HUES48 (cell line): Measurements from ENCODE around the gene COL28A1.

Source experiments
- H3K27ac ChIP-seq: one replicate; pipeline ENCODE4 v1.7.0; 2013; ENCODE audit warnings: low read depth, low read length, inconsistent platforms
- H3K27me3 ChIP-seq: 2 replicates; pipeline ENCODE4 v1.6.1; 2013; ENCODE audit warnings: mild to moderate bottlenecking, low read length; ENCODE audit not compliant: control insufficient read depth, insufficient read depth
- H3K36me3 ChIP-seq: 2 replicates; pipeline ENCODE4 v1.6.1; 2013; ENCODE audit warnings: low read length; ENCODE audit not compliant: control insufficient read depth, insufficient read depth
- H3K4me1 ChIP-seq: 2 replicates; pipeline ENCODE4 v1.6.1; 2013; ENCODE audit warnings: mild to moderate bottlenecking, low read length; ENCODE audit not compliant: control insufficient read depth, insufficient read depth
- H3K4me3 ChIP-seq: 2 replicates; pipeline ENCODE4 v1.5.1; 2013; ENCODE audit warnings: mild to moderate bottlenecking, low read depth, low read length
- H3K9ac ChIP-seq: 2 replicates; pipeline ENCODE4 v1.6.1; 2013; ENCODE audit warnings: mild to moderate bottlenecking, low read depth, low read length, moderate library complexity
- H3K9me3 ChIP-seq: 2 replicates; pipeline ENCODE4 v1.6.1; 2013; ENCODE audit warnings: low read length; ENCODE audit not compliant: control insufficient read depth, insufficient read depth

The COL28A1 gene

DNA sequence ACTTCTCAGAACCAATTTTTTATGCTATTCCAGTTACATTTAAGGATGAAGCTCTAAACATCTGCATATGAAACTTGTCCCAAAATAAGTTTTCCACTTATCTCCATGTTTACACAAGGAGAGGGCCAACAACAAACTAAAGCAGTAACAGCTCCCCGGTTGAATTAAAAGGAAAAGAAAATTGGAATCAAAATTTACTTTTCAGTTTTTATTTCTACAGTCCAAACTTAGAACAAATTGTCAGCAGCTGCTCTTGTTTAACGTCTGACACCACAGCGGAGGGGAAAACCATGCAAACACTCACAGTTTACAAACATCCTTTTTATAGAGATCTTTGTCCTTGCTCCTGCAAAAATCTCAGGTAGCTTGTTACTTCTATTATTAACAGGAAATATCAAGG, 101.3 kb downstream of the COL28A1 start:
- Histone ChIP-seq H3K36me3 (no peaks in the 10 kb centered on the region), H3K27me3 (no peaks in the 10 kb centered on the region), H3K9ac (no peak overlapping the region), H3K9me3 (no peaks in the 10 kb centered on the region), H3K4me3 (no peak overlapping the region), H3K4me1 (peaks cover 18% of the 10 kb centered on the region), H3K27ac (no peak overlapping the region)

DNA sequence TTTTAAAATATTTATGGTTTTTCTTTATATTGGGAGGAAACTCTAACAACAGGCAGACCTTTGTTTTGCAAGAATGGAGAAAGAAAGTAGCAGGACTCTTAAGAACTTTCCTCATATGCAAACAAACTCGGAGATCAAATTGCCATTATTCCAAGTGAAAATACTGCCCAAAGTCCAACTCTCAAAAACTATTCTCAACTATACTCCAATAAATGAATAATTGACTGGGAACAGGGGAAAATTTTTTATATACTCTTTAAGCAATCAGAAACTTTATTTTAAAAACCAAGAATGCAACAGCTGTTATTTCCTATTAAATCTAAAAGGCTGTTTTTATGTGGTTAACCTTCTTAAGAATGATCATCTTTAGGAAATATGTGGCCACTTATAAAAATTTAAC, 101.9 kb downstream of the COL28A1 start:
- no peaks in the 10 kb centered on the region for H3K27me3 ChIP-seq
- H3K4me1 ChIP-seq, result peaks cover 18% of the 10 kb centered on the region
- no peak overlapping the region for H3K9ac ChIP-seq
- peak overlapping the region; percentile 37 for H3K27ac ChIP-seq
- H3K36me3 ChIP-seq, result no peaks in the 10 kb centered on the region
- H3K9me3 ChIP-seq, result no peaks in the 10 kb centered on the region
- H3K4me3 ChIP-seq, result no peak overlapping the region

DNA sequence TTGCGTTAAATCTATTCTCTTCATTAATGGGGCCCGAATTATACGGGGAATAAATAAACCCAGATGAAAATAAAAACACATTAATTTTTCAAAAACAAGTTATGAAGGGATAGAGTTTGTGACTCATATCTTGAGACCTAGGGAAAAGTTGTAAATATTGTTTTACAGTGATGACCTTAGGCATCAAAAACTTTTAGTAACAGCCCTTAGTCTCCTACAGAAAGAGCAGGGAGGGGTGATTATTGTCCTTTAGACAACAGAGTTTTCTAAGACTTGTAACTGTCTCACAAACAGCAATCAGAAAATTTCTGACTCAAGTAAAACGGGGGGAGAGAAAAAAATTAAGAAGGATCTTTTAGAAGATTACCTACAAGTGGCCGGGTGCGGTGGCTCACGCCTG, 102.7 kb downstream of the COL28A1 start:
- H3K9me3 ChIP-seq, result no peaks in the 10 kb centered on the region
- H3K4me3 ChIP-seq, result no peak overlapping the region
- no peak overlapping the region for H3K9ac ChIP-seq
- H3K27me3 ChIP-seq, result no peaks in the 10 kb centered on the region
- peaks cover 18% of the 10 kb centered on the region for H3K4me1 ChIP-seq
- H3K36me3 ChIP-seq, result no peaks in the 10 kb centered on the region
- H3K27ac ChIP-seq, result no peak overlapping the region

DNA sequence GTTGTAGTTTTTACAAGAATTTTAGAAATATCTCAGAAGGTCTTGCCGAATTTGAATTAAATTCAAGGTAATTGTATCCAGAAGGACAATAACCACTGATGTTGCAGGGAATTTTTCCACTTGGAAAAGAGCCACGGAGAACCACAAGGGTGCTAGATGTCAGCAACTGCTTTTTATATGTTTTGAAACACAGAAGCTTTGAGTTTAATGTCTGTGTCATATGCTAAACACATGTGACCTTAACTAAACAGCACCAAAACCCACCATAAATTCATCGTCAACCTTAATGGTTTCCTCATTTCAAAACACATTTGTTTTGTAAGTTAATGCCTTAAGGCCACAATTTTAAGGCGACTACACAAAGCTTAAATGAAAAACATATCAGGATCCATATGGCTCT, 106.9 kb downstream of the COL28A1 start:
- H3K9me3 ChIP-seq, result no peaks in the 10 kb centered on the region
- H3K36me3 ChIP-seq, result no peaks in the 10 kb centered on the region
- H3K27me3 ChIP-seq, result no peaks in the 10 kb centered on the region
- peaks cover 3% of the 10 kb centered on the region for H3K4me1 ChIP-seq
- H3K9ac ChIP-seq, result no peak overlapping the region
- H3K27ac ChIP-seq, result no peak overlapping the region
- H3K4me3 ChIP-seq, result no peak overlapping the region

DNA sequence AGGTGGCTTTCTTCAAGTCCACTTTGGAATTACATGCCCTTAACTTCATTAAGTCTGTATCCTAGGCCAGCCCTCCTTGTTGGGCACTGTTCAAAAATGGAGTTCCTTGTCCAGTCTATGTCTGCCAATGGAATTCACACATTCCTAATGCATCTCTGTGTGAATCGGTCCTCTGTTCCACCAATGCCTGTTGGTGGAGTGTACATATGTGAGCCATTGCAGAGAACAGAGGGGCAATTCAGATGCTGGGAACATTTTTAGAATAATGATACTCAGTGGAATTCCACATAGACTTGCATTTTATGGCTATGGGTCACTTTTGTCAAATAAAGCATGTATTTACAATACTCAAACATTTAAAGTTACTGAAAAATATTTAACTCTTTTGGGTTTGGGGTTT, 108.3 kb downstream of the COL28A1 start:
- H3K27me3 ChIP-seq, result no peaks in the 10 kb centered on the region
- no peak overlapping the region for H3K27ac ChIP-seq
- H3K4me1 ChIP-seq, result no peaks in the 10 kb centered on the region
- no peaks in the 10 kb centered on the region for H3K36me3 ChIP-seq
- no peak overlapping the region for H3K9ac ChIP-seq
- no peaks in the 10 kb centered on the region for H3K9me3 ChIP-seq
- no peak overlapping the region for H3K4me3 ChIP-seq

DNA sequence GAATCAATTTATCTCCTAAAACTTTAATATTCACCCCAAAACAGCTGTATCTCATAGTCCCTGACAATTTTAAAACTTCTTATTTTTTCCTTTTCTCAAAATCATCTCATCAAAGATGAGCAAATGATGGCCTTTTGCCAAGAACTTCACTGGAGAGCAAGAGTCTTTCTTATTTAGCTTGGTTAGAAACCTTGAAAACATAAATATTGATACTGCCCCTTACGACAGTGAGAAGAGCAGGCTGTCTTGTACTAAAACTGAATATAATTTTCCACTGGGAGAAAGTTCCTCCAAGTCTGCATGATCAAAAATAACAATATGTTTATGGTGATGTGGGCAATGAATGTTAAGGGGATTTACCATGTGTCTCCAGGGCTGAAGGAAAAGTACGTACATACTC, 109.0 kb downstream of the COL28A1 start:
- Histone ChIP-seq H3K27ac (no peak overlapping the region), H3K4me1 (no peaks in the 10 kb centered on the region)

DNA sequence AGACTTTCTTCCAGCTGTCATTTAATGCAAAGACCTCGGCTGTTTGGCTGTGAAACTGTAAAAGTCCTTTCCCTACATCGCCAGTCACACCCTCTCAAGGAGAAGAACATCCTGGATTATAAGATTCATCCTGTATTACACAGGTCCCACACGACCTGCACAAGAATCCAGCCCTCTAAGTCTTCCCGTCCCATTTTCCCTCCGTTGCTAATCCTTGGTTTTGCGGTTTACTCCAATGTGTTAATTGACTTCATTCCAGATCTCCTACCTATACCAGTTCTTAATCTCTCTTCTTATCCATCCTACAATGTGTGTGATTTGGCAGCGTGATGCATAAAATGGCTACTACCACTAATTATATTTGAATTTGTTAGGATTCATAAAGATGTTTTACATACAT, 110.4 kb downstream of the COL28A1 start:
- H3K27me3 ChIP-seq, result no peaks in the 10 kb centered on the region
- no peak overlapping the region for H3K27ac ChIP-seq
- H3K9ac ChIP-seq, result no peak overlapping the region
- no peaks in the 10 kb centered on the region for H3K4me1 ChIP-seq
- H3K9me3 ChIP-seq, result no peaks in the 10 kb centered on the region
- no peaks in the 10 kb centered on the region for H3K36me3 ChIP-seq
- H3K4me3 ChIP-seq, result no peak overlapping the region

More for the DNA sequence above, 109.0 kb downstream of the COL28A1 start:
- Histone ChIP-seq H3K36me3 (no peaks in the 10 kb centered on the region), H3K9ac (no peak overlapping the region), H3K27me3 (no peaks in the 10 kb centered on the region), H3K9me3 (no peaks in the 10 kb centered on the region), H3K4me3 (no peak overlapping the region)

DNA sequence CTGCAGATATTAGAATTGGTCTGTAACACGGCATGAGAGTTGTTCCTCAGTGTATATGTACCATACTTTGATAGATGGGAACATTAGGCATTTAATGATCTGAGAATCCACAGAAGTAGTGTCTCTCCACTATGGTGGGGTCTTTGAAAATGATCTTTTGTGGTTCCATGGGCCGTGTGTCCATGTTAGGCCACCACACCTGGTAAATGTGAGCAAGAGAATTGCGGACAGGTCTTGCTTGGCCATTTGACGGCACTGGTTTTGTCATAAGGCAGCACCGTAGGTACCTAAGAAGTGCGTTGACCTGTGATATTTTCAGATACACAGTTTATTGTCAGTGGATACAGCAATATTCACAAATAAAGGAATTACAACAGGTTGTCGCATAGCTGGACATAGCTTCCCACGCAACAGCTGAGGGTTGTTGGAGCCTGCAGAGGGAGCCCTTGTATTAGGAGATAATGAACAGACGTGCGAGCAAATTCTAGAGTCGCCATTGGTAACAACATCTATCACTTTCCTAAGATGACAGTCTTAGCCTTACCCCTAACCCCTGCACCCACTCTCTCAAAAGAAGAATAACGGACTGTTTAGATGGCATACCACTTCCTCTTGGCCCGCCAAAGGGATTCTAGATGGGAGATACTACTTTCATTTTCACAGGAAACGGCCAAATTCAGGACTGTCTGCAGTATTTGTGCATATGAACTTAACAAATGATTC, 111.4 kb downstream of the COL28A1 start:
- H3K9ac ChIP-seq, result no peak overlapping the region
- no peak overlapping the region for H3K27ac ChIP-seq
- H3K36me3 ChIP-seq, result no peaks in the 10 kb centered on the region
- no peaks in the 10 kb centered on the region for H3K4me1 ChIP-seq
- H3K27me3 ChIP-seq, result no peaks in the 10 kb centered on the region
- H3K4me3 ChIP-seq, result peak overlapping the region; percentile 7; the same call in 1 of the 2 replicates
- H3K9me3 ChIP-seq, result no peaks in the 10 kb centered on the region

DNA sequence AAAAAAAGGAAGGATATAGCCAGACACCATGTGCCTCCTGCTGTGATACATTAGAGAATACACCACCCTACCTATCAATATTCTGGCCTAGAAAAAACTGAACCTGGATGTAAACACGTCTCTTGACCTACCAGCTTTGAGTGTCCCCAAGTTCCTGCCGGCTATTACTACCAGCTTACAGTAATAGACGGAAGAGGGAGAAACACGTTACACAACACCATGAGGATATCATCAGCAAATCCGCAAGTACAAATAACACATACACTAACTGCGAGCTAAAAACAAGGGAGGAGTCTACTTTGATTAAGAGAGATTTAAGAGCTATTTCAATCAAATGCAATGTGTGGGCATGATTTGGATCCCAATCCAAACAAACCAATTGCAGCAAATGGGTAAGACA, 113.0 kb downstream of the COL28A1 start:
- Histone ChIP-seq H3K4me1 (no peaks in the 10 kb centered on the region), H3K9ac (no peak overlapping the region), H3K27me3 (no peaks in the 10 kb centered on the region), H3K9me3 (no peaks in the 10 kb centered on the region), H3K27ac (no peak overlapping the region), H3K4me3 (no peak overlapping the region), H3K36me3 (no peaks in the 10 kb centered on the region)

DNA sequence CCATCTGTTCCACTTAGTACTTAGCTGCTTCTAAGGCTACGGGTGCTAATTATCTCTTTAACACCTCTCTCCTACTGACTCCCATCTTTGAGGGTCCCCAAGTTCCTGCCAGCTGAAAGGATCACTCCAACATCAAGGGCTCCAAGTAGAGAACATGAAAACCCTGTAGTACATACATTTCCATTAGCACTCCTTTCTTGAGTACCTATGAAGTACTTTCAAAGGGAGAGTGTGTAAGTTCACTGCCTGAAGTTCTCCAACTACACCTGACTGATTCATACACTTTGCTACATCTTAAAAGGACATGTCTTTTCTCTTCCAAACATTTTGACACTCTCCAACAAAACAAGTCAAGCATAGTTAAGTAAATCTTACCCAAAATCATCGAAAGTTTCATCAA, 113.8 kb downstream of the COL28A1 start:
- H3K27ac ChIP-seq, result no peak overlapping the region
- H3K4me1 ChIP-seq, result no peaks in the 10 kb centered on the region
- H3K9ac ChIP-seq, result no peak overlapping the region
- no peak overlapping the region for H3K4me3 ChIP-seq
- no peaks in the 10 kb centered on the region for H3K9me3 ChIP-seq
- H3K27me3 ChIP-seq, result no peaks in the 10 kb centered on the region
- no peaks in the 10 kb centered on the region for H3K36me3 ChIP-seq

DNA sequence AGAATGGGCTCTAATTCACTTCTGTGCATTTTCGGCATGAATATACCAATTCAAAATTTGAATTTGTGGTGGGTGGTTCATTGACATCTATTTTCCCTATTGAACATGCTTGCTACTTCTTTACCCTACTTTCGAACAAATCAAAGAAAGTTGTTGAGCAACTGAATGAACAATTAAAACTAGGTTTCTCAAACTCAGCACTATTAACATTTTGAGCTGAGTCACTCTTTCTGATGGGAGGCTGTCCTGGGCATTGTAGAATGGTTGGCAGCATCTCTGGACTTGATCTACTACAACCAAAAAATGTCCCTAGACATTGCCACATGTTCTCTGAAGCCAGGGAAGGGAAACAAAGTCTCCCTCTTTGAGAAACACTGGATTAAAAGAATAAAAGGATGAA, 116.7 kb downstream of the COL28A1 start:
- no peaks in the 10 kb centered on the region for H3K4me1 ChIP-seq
- no peaks in the 10 kb centered on the region for H3K27me3 ChIP-seq
- H3K36me3 ChIP-seq, result no peaks in the 10 kb centered on the region
- H3K9ac ChIP-seq, result no peak overlapping the region
- no peak overlapping the region for H3K4me3 ChIP-seq
- no peak overlapping the region for H3K27ac ChIP-seq
- no peaks in the 10 kb centered on the region for H3K9me3 ChIP-seq
